Loucy (cell line): Measurements from ENCODE around the gene DDX18.
A peak's percentile ranks its signal among the peaks of the same experiment; 100 is the strongest.

Experiments
- H2AFZ ChIP-seq: fragments of 200-600 bp; sonication (generic); 2 replicates; pipeline ENCODE4 v1.6.0; 2016; ENCODE audit warnings: antibody characterized with exemption, mild to moderate bottlenecking, low read length, moderate library complexity
- H3F3A ChIP-seq: fragments of 200-600 bp; 2 replicates; pipeline ENCODE4 v1.6.0; 2016; ENCODE audit warnings: antibody characterized with exemption, low read depth, mild to moderate bottlenecking
- H3K27me3 ChIP-seq: fragments of 200-600 bp; sonication (generic); 2 replicates; pipeline ENCODE4 v1.6.1; 2014; ENCODE audit warnings: low read length, mild to moderate bottlenecking; ENCODE audit not compliant: insufficient read depth, poor library complexity, severe bottlenecking
- H3K36me3 ChIP-seq: fragments of 200-600 bp; sonication (generic); 2 replicates; pipeline ENCODE4 v1.6.1; 2016; ENCODE audit warnings: low read length; ENCODE audit not compliant: insufficient read depth
- H3K4me1 ChIP-seq: fragments of 200-600 bp; sonication (generic); 2 replicates; pipeline ENCODE4 v1.5.1; 2014; ENCODE audit warnings: low read length, mild to moderate bottlenecking; ENCODE audit not compliant: insufficient read depth, poor library complexity, severe bottlenecking
- H3K4me2 ChIP-seq: fragments of 200-600 bp; sonication (generic); 2 replicates; pipeline ENCODE4 v1.6.0; 2014; ENCODE audit warnings: antibody characterized with exemption, low read length, low read depth, mild to moderate bottlenecking; ENCODE audit not compliant: poor library complexity, severe bottlenecking
- H3K4me3 ChIP-seq: fragments of 200-600 bp; sonication (generic); 2 replicates; pipeline ENCODE4 v1.5.1; 2014; ENCODE audit warnings: low read length, mild to moderate bottlenecking, mixed read lengths; ENCODE audit not compliant: poor library complexity, severe bottlenecking
- H3K79me2 ChIP-seq: fragments of 200-600 bp; sonication (generic); 2 replicates; pipeline ENCODE4 v1.6.1; 2014; ENCODE audit warnings: low read length; ENCODE audit not compliant: insufficient read depth
- H3K9ac ChIP-seq: fragments of 200-600 bp; sonication (generic); 2 replicates; pipeline ENCODE4 v1.6.0; 2014; ENCODE audit warnings: mild to moderate bottlenecking, low read depth, low read length, moderate library complexity; ENCODE audit not compliant: poor library complexity, severe bottlenecking
- H3K9me2 ChIP-seq: fragments of 200-600 bp; sonication (generic); replicated peaks from 2 replicates; pipeline ENCODE4 v1.6.1; 2016; ENCODE audit warnings: low read depth, low read length, mixed read lengths
- H3K9me3 ChIP-seq: fragments of 200-600 bp; sonication (generic); 2 replicates; pipeline ENCODE4 v1.6.1; 2014; ENCODE audit warnings: mild to moderate bottlenecking, antibody characterized with exemption, low read length, low read depth; ENCODE audit not compliant: insufficient read depth
- H4K20me1 ChIP-seq: fragments of 200-600 bp; sonication (generic); 2 replicates; pipeline ENCODE4 v1.6.0; 2014; ENCODE audit warnings: antibody characterized with exemption, low read length, mild to moderate bottlenecking; ENCODE audit not compliant: insufficient read depth, poor library complexity, severe bottlenecking
- EZH2phosphoT487 ChIP-seq: fragments of 200-600 bp; IDR thresholded peaks from 2 replicates; pipeline ENCODE4 v1.6.1; 2018; ENCODE audit warnings: antibody characterized with exemption, mild to moderate bottlenecking, moderate library complexity, borderline replicate concordance
- TF ChIP-seq, protein P1 (sequence below): fragments of 200-600 bp; sonication (generic); conservative IDR thresholded peaks from 2 replicates; pipeline ENCODE4 v1.5.1; 2014; ENCODE audit warnings: mild to moderate bottlenecking, antibody characterized with exemption, low read length

DDX18 gene

DNA sequence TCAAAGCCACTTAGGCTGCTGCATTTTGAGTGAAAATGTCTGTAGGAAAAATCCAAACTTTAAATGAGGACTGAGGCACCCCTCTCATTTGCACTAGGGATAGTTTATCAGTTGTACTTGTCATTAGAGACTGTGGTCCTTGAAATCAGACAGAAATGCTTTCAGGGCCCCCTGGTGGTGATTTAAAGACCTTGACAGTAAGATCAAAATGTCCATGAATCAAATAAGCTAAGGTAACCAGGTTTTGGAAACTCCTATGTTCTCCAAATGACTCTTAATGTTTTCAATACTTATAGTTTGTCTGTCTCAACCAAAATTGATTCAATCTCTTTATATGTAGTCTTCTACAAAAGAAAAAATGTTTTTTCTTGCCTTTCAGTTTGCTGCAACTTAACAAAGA, 28.8 kb upstream of the DDX18 start:
- Histone ChIP-seq H3K36me3 (no peaks in the 10 kb centered on the region), H3K4me2 (no peak overlapping the region), H3K27me3 (no peaks in the 10 kb centered on the region), H3K4me3 (no peak overlapping the region), H2AFZ (no peak overlapping the region), H3K4me1 (no peaks in the 10 kb centered on the region), H3K9me3 (no peaks in the 10 kb centered on the region), H3K9ac (no peak overlapping the region), H3K79me2 (no peaks in the 10 kb centered on the region), H3F3A (no peaks in the 10 kb centered on the region), H3K9me2 (no peaks in the 10 kb centered on the region), H4K20me1 (no peaks in the 10 kb centered on the region)
- TF ChIP-seq, protein P1, sequence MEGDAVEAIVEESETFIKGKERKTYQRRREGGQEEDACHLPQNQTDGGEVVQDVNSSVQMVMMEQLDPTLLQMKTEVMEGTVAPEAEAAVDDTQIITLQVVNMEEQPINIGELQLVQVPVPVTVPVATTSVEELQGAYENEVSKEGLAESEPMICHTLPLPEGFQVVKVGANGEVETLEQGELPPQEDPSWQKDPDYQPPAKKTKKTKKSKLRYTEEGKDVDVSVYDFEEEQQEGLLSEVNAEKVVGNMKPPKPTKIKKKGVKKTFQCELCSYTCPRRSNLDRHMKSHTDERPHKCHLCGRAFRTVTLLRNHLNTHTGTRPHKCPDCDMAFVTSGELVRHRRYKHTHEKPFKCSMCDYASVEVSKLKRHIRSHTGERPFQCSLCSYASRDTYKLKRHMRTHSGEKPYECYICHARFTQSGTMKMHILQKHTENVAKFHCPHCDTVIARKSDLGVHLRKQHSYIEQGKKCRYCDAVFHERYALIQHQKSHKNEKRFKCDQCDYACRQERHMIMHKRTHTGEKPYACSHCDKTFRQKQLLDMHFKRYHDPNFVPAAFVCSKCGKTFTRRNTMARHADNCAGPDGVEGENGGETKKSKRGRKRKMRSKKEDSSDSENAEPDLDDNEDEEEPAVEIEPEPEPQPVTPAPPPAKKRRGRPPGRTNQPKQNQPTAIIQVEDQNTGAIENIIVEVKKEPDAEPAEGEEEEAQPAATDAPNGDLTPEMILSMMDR: peak; percentile 82
- no peak for TF ChIP-seq EZH2phosphoT487

DNA sequence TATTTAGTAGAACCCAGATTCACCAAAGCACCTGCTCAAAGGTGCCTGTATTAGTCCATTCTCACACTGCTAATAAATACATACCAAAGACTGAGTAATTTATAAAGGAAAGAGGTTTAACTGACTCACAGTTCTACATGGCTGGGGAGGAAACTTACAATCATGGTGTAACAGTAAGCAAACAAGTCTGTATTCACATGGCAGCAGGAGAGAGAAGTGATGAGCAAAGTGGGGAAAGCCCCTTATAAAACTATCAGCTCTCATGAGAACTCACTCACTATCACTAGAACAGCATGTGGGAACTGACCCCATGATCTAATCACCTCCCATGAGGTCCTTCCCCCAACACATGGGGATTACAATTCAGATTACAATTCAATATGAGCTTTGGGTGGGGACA, 28.0 kb upstream of the DDX18 start:
- Histone ChIP-seq H2AFZ (no peak overlapping the region), H4K20me1 (no peaks in the 10 kb centered on the region), H3K9me3 (no peaks in the 10 kb centered on the region), H3F3A (no peaks in the 10 kb centered on the region), H3K9ac (no peak overlapping the region), H3K4me1 (no peaks in the 10 kb centered on the region), H3K36me3 (no peaks in the 10 kb centered on the region), H3K4me2 (no peak overlapping the region), H3K9me2 (no peaks in the 10 kb centered on the region), H3K4me3 (no peak overlapping the region), H3K27me3 (no peaks in the 10 kb centered on the region), H3K79me2 (no peaks in the 10 kb centered on the region)
- TF ChIP-seq, protein P1: no peak
- TF ChIP-seq EZH2phosphoT487: no peak

DNA sequence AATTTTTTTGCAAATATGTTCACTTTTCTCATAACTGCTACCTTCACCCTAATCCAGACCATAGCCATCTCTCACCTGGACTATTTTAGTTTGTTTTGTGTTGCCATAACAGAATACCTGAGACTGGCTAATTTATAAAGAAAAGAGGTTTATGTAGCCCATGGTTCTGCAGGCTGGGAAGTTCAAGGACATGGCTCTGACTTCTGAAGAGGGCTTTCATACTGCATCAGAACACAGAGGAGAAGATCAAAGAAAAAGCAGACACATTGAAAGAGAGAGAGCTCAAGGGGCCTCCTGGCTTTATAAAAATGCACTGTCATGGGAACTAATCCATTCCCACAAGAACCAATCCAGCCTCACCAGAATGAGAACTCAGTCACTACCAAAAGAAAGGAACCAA, 25.0 kb upstream of the DDX18 start:
- Histone ChIP-seq H3K4me2 (no peak overlapping the region), H3K36me3 (no peaks in the 10 kb centered on the region), H2AFZ (no peak overlapping the region), H3K9ac (no peak overlapping the region), H3F3A (no peaks in the 10 kb centered on the region), H3K4me1 (no peaks in the 10 kb centered on the region), H3K4me3 (no peak overlapping the region), H3K27me3 (no peaks in the 10 kb centered on the region), H4K20me1 (no peaks in the 10 kb centered on the region), H3K79me2 (no peaks in the 10 kb centered on the region), H3K9me3 (no peaks in the 10 kb centered on the region), H3K9me2 (no peaks in the 10 kb centered on the region)
- TF ChIP-seq, protein P1: no peak
- no peak for TF ChIP-seq EZH2phosphoT487
